ENCODE results near the gene GCG.

The GCG gene

DNA sequence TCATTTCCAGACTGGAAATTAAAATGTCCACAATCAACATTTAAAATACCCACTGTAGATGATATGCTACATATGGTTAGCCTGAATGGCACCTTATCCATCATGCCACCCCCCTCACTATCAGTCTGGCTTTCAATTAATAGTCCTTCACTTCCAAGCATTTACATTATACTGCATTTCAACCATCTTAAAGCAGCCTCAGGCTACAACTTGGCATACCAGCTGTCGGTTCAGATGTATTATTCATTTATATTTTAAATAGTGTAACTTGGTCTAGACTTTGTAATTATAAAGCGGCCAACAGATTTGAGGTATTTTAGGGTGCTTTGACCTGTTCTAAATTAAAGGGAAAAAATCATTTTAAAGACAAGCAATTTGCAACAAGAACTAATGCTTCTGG lies 2.6 kb downstream of the GCG start:
- no peak for DNase-seq

DNA sequence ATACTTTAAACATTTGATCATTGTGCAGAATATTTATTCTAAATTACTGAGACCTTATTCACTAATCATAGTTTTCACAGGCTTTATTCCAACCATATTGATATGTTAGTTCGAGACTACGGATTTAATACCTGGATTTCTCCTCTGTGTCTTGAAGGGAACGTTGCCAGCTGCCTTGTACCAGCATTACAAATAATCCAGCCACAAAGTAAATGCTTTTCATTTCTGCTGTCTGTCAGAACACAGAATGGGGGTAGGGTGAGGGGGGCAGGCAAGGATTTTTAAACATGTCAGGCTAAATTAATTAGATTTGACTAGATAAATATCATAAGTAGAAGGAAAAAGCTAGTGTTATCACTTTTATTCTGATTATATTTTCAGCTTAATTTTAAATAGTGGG lies 3.1 kb downstream of the GCG start:
- DNase-seq, result no peak

GRCh38 chr2:162143969-162144368 lies 8.1 kb downstream of the GCG start:
- DNase-seq, result no peak

- DNase-seq, result no peak
These were observed 13.7 kb downstream of the GCG start for GRCh38 chr2:162138310-162138709.

DNA sequence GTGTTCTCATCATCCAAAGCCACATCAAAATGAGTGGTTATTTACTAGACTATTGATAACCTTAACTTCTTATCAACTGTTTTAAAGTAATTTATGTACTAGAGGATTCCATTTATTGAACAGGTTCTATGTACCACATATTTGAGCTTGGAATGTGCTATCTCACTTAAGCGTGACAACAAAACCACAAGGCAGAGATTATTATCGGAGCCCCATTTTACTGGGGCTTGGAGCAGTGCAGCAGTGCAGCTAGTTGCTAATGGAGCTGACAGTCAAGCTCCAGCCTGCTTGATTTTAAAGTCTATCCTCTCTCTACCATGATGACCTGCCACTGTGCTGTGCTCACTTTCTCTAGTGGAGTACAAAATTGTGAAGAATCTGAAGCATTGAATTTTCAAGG lies 24.6 kb downstream of the GCG start:
- DNase-seq, result no peak

DNA sequence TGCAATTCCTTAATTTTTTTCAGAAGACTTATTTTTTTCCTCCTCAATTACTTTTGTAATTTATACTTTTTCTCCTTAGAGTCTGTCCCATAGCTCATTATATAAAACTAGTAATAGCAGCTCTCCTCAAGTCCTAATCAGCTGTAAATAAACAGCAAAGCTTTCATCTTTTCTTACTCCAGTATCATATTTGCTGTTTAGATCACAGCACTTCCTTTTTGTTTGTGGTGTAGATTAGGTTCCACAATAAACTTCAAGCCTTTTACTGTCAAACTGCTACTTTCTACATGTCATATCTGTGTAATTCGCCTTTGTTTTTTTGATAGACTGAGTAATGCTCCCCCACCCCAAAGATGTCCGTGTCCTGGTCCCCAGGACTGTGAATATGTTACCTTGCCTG lies 25.5 kb downstream of the GCG start:
- no peak for DNase-seq

DNA sequence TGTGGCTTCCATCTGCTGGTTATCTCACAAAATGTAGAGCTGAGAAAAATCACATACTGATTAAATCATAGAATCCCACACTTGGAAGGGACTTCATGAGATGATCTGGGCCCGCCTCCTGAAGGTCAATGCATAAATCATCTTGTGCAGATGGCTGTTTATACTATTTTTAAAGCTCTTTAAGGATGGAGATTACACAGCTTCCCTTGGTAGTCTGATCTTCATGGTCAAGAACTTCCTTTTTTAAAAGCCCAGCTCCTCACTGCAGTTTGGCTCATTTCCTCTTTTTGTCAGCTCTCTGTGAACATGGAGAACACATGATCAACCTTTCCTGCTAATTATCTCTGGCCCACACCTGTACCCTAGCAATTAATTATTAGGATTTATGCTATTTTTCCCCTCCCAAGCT lies 25.9 kb downstream of the GCG start:
- DNase-seq, result no peak

- no peak for DNase-seq
These were observed 26.9 kb downstream of the GCG start for GRCh38 chr2:162125138-162125537.

- no peak for DNase-seq
These were observed 28.0 kb downstream of the GCG start for GRCh38 chr2:162123806-162124758.

DNA sequence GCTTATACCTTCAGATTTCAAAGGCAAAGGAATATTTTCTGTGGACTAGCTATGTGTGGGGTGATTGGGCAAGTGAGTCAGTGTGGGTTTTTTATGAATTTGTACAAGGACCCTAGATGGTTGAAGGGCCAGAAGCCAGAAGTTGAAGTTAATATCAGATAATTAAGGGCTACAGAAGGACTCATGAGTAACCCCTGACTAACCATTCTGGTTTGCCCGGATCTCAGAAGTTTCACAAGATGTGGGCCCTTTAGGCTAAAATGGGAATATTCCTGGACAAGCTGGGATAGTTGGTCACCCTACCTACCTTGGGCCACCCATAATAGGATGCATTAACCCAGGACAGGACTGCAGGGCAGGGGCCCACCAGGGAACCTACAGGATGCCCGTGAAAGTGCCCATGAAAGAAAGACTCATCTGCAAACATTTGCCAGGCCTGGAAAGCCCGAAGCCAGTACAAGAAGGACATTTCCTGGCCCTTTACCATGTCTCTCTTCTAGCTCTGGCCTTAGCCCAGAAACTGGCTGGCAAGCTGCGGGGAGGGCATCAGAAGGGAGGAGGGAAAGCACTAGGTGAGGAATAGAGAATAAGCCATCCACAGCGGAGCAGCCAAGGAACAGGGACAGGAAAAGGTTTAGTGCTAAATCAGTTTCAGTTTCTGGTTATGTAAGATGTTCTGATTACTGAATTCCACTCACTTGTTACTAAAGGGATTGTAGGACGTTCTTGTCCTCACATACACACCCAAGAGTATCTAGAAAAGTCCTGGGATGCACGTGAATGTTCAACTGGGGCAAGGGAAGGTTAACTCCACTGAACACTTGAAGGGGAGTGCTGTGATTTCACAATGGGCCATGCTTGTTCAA lies 33.6 kb downstream of the GCG start:
- no peak for DNase-seq

DNA sequence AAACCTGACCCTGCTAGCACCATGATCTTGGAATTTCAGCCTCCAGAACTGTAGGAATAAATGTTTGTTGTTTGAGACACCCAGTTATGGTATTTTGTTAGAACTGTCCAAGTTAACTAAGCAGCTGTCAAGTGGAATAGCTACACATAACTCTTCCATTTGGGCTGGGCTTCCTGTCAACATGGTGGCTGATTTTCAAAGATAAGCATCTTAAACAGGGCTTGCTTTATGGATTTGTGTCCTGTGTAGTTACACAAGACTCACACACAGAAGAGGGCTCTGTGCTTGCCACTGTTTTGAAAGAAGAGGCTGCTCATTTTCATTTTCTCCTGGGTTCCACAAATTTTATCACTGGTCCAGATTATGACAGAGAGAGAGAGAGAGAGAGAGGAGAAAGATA lies 35.7 kb downstream of the GCG start:
- no peak for DNase-seq

DNA sequence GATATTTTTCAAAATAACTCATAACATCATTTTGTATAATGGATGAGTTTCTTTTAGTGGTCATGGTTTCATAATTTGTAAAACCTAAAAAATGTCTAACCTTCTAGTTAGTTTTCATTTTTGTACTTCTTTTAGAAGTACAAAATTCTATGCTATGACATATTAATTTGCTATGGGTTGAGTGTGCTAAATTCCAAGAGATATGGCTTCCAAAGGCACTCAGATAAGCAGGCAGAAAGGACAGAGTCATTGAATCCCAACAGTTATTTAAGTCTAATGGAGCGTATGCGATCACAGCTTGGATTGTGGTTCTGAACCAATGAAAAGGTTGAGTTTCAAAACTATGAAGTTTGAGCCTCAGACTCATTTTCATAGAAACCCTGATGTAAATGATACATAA lies 37.0 kb downstream of the GCG start:
- no peak for DNase-seq

- no peak for DNase-seq
These were observed 37.8 kb downstream of the GCG start for GRCh38 chr2:162114271-162114670.

GRCh38 chr2:162113776-162114168 lies 38.3 kb downstream of the GCG start:
- no peak for DNase-seq

GRCh38 chr2:162113088-162113775 lies 38.8 kb downstream of the GCG start:
- DNase-seq, result no peak

GRCh38 chr2:162111958-162112850 lies 39.8 kb downstream of the GCG start:
- no peak for DNase-seq

GRCh38 chr2:162107361-162107901 lies 44.6 kb downstream of the GCG start:
- no peak for DNase-seq

DNA sequence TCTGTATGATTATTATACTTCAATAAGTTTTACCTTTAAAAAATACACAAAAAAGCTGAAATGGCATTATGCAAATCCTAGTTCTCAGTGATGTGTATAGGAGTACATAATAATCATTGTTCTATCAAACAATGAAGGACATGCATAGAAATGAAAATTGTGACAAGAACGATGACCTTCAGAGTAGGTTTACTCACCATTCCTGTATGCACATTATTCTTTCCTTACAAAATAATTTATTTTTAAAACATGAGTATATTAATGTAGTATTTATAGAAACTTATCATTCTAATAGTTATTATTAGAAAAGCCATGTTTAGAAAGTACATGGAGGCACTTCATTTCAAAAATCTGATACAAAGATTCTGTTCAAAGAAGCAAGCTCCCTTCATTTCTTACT lies 45.3 kb downstream of the GCG start:
- DNase-seq, result no peak

- no peak for DNase-seq
These were observed 45.9 kb downstream of the GCG start for GRCh38 chr2:162106146-162106551.

GRCh38 chr2:162103443-162104009 lies 48.5 kb downstream of the GCG start:
- no peak for DNase-seq

GRCh38 chr2:162100579-162100978 lies 51.5 kb downstream of the GCG start:
- DNase-seq, result no peak

- no peak for DNase-seq
These were observed 52.2 kb downstream of the GCG start for GRCh38 chr2:162099836-162100235.

Data from NCI-H1436 treated with DMSO at 0.1 percent for 48 hours (cell line).